CD14-positive monocyte (primary cell): ENCODE measurements around the gene BTBD9. TPM values are rescaled to one million over a fixed set of nuclear protein-coding genes. Genes with fewer than 3 reads are reported as not detected.

Experiments
- DNase-seq, 3 donors: peaks; one replicate each; pipeline ENCODE4 v3.0.0-alpha.2; 2011 to 2022
- H2AFZ ChIP-seq: 2 replicates; pipeline ENCODE4 v1.6.0; 2012; ENCODE audit warnings: mild to moderate bottlenecking, low read depth, low read length, inconsistent platforms; ENCODE audit not compliant: insufficient read depth, poor library complexity, severe bottlenecking
- H3K27ac ChIP-seq, 2 donors: 1 replicate in 1 of 2; 2 replicates in 1 of 2; pipeline ENCODE4 v1.5.1; 2012 to 2013; ENCODE audit warnings: low read length in 2 of 2, control low read depth in 1 of 2, inconsistent platforms in 1 of 2, low read depth in 1 of 2, mild to moderate bottlenecking in 1 of 2
- H3K27me3 ChIP-seq, 2 donors: one replicate each; pipeline versions ENCODE4 v1.6.0 to v1.6.1; 2011 to 2013; ENCODE audit warnings: low read length in 2 of 2; ENCODE audit not compliant: control insufficient read depth in 2 of 2, insufficient read depth in 2 of 2
- H3K36me3 ChIP-seq, 2 donors: replicated peaks in 1 of 2; 1 replicate in 1 of 2; 2 replicates in 1 of 2; pipeline versions ENCODE4 v1.5.1 to v1.6.1; 2012 to 2013; ENCODE audit warnings: low read length in 2 of 2, control low read depth in 1 of 2, inconsistent platforms in 1 of 2, mild to moderate bottlenecking in 1 of 2; ENCODE audit not compliant: insufficient read depth in 2 of 2, control insufficient read depth in 1 of 2
- H3K4me1 ChIP-seq, 2 donors: 1 replicate in 1 of 2; 2 replicates in 1 of 2; pipeline versions ENCODE4 v1.5.1 to v1.6.1; 2012 to 2013; ENCODE audit warnings: low read length in 2 of 2, control low read depth in 1 of 2, inconsistent platforms in 1 of 2, mild to moderate bottlenecking in 1 of 2, moderate library complexity in 1 of 2; ENCODE audit not compliant: insufficient read depth in 2 of 2, control insufficient read depth in 1 of 2
- H3K4me2 ChIP-seq: replicated peaks from 2 replicates; pipeline ENCODE3; 2012; ENCODE audit warnings: low read length, moderate library complexity, mild to moderate bottlenecking; ENCODE audit not compliant: poor library complexity, severe bottlenecking; ENCODE audit errors: extremely low read depth
- H3K4me3 ChIP-seq, 3 experiments: fragments of 200-600 bp in 1 of 3; sonication (generic) in 1 of 3; replicated peaks in 1 of 3; 1 replicate in 2 of 3; 2 replicates in 1 of 3; pipeline ENCODE4 v1.5.1; 2011 to 2013; ENCODE audit warnings: low read length in 3 of 3, mild to moderate bottlenecking in 3 of 3, control low read depth in 2 of 3, low read depth in 2 of 3, inconsistent platforms in 1 of 3, moderate library complexity in 1 of 3
- H3K79me2 ChIP-seq: 2 replicates; pipeline ENCODE4 v1.6.0; 2012; ENCODE audit warnings: mild to moderate bottlenecking, control low read depth, inconsistent platforms, low read length, moderate library complexity; ENCODE audit not compliant: insufficient read depth
- H3K9ac ChIP-seq: 2 replicates; pipeline ENCODE4 v1.6.0; 2017; ENCODE audit warnings: low read length, mild to moderate bottlenecking; ENCODE audit not compliant: insufficient read depth, poor library complexity, severe bottlenecking
- H3K9me3 ChIP-seq, 2 donors: replicated peaks in 1 of 2; 1 replicate in 1 of 2; 2 replicates in 1 of 2; pipeline versions ENCODE4 v1.5.1 to v1.6.1; 2012 to 2013; ENCODE audit warnings: low read length in 2 of 2, control low read depth in 1 of 2; ENCODE audit not compliant: control insufficient read depth in 1 of 2, insufficient read depth in 1 of 2
- H4K20me1 ChIP-seq: 2 replicates; pipeline ENCODE4 v1.6.0; 2012; ENCODE audit warnings: mild to moderate bottlenecking, low read length, control low read depth, moderate library complexity; ENCODE audit not compliant: insufficient read depth
- H3K27ac Mint-ChIP-seq, 7 donors: one replicate each; pipeline ENCODE4 v1.8.0; 2020; ENCODE audit warnings: mild to moderate bottlenecking in 7 of 7, mixed read lengths in 7 of 7, moderate library complexity in 6 of 7, inconsistent platforms in 2 of 7
- H3K27me3 Mint-ChIP-seq, 3 donors: one replicate each; pipeline ENCODE4 v1.8.0; 2021 to 2022; ENCODE audit warnings: low read depth in 3 of 3, mild to moderate bottlenecking in 3 of 3, mixed read lengths in 3 of 3, moderate library complexity in 3 of 3, inconsistent platforms in 1 of 3
- H3K36me3 Mint-ChIP-seq, 2 donors: one replicate each; pipeline ENCODE4 v1.8.0; 2020; ENCODE audit warnings: mixed read lengths in 2 of 2, inconsistent platforms in 1 of 2, mild to moderate bottlenecking in 1 of 2
- H3K4me1 Mint-ChIP-seq: one replicate; pipeline ENCODE4 v1.8.0; 2020; ENCODE audit warnings: mild to moderate bottlenecking, mixed read lengths
- H3K4me3 Mint-ChIP-seq, 2 donors: one replicate each; pipeline ENCODE4 v1.8.0; 2020; ENCODE audit warnings: mild to moderate bottlenecking in 2 of 2, mixed read lengths in 2 of 2, moderate library complexity in 1 of 2
- H3K9me3 Mint-ChIP-seq, 7 donors: one replicate each; pipeline ENCODE4 v1.8.0; 2020 to 2022; ENCODE audit warnings: mixed read lengths in 7 of 7, mild to moderate bottlenecking in 6 of 7, moderate library complexity in 6 of 7, inconsistent platforms in 2 of 7
- CTCF ChIP-seq: fragments of 200-600 bp; IDR thresholded peaks from one replicate; pipeline ENCODE4 v1.8.0; 2022; ENCODE audit warnings: antibody characterized with exemption, mild to moderate bottlenecking
- WGBS: methylation state at CpG from one replicate; pipeline ENCODE4 v1.1.5; 2013; ENCODE audit warnings: missing lambda C conversion rate; ENCODE audit not compliant: insufficient coverage; 5-methylcytosine and 5-hydroxymethylcytosine counted together
- intact Hi-C, 2 donors: fragments of 100-400 bp; cut with micrococcal nuclease; formaldehyde crosslinking; loops; one replicate each; pipeline versions ENCODE4 v1.15.0 to v1.15.1; 2023
- polyA plus RNA-seq, 3 donors: library from polyadenylated mRNA; depleted of rRNA in 1 of 3; unstranded in 2 of 3; stranded (reverse) in 1 of 3; fragments of 300-500 nt in 2 of 3; fragments of >200 nt in 1 of 3; fragmentation: Illumina TruSeq in 2 of 3; gene quantifications; 1 replicate in 2 of 3; 2 replicates in 1 of 3; pipeline ENCODE4 v1.2.3, GENCODE V29; 2012 to 2021

Gene BTBD9
- polyA plus RNA-seq, 3 donors: 5.2 to 7.5 (median 6.2) TPM

GRCh38 chr6:38508286-38508685 is 131.4 kb downstream of the BTBD9 start:
- no peak overlapping the region for H3K4me3 ChIP-seq
- Mint-ChIP-seq H3K9me3 (no peaks in the 10 kb centered on the region), H3K27me3 (no peaks in the 10 kb centered on the region), H3K27ac (no peak overlapping the region), H3K4me3 (no peak overlapping the region), H3K4me1 (no peaks in the 10 kb centered on the region), H3K36me3 (no peaks in the 10 kb centered on the region)
- DNase-seq: no peak
- no peaks in the 10 kb centered on the region for H4K20me1 ChIP-seq
- no peak overlapping the region for H3K4me2 ChIP-seq
- H2AFZ ChIP-seq: no peak overlapping the region
- WGBS: 83% methylated on average over 2 of the region's 2 CpGs
- H3K27me3 ChIP-seq: no peaks in the 10 kb centered on the region
- peaks cover 23 to 25% of the 10 kb centered on the region in 2 donors for H3K4me1 ChIP-seq
- intact Hi-C loops: no loop called here
- no peak for TF ChIP-seq CTCF
- no peaks in the 10 kb centered on the region for H3K36me3 ChIP-seq
- no peak overlapping the region for H3K9ac ChIP-seq
- peak overlapping the region in 1 of 2 donors; percentile 56 for H3K27ac ChIP-seq
- no peaks in the 10 kb centered on the region for H3K79me2 ChIP-seq
- no peaks in the 10 kb centered on the region for H3K9me3 ChIP-seq

DNA sequence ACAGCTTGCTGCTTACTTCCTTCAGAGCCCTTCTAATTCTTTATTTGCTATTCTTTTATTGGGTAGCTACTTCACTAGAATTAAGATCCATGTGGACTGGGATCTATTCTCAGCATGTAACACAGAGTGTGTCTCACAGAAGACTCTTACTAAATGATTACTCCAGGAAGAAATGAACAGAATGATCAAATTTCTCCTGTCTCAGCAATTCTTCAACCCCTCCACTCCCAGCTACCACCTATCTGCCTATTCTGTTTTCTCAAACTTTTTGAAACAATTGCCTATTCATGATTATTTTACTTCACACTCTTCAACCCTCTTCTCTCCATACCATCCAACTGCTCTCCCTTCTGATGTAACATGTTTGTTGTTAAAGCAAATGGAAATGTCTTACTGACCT is 132.6 kb downstream of the BTBD9 start:
- Histone ChIP-seq H4K20me1 (no peaks in the 10 kb centered on the region), H3K36me3 (no peaks in the 10 kb centered on the region), H3K27ac (no peak overlapping the region), H2AFZ (no peak overlapping the region), H3K9ac (no peak overlapping the region), H3K4me3 (no peak overlapping the region), H3K4me2 (no peak overlapping the region), H3K27me3 (no peaks in the 10 kb centered on the region), H3K4me1 (peaks cover 23 to 25% of the 10 kb centered on the region in 2 donors), H3K9me3 (no peaks in the 10 kb centered on the region), H3K79me2 (no peaks in the 10 kb centered on the region)
- Mint-ChIP-seq H3K4me1 (no peaks in the 10 kb centered on the region), H3K9me3 (no peaks in the 10 kb centered on the region), H3K27me3 (no peaks in the 10 kb centered on the region), H3K27ac (no peak overlapping the region), H3K36me3 (no peaks in the 10 kb centered on the region), H3K4me3 (no peak overlapping the region)
- no peak for TF ChIP-seq CTCF
- no peak for DNase-seq
- intact Hi-C loops: no loop called here
